Placental pericyte (primary cell): ENCODE measurements around the gene PLCD1. TPM values are rescaled to one million over a fixed set of nuclear protein-coding genes. Genes with fewer than 3 reads are reported as not detected.

ENCODE experiments used
- small RNA-seq: library from RNA; depleted of rRNA; stranded (forward); fragments of <200 nt; gene quantifications from one replicate; pipeline ENCODE3, GENCODE V24; 2012; ENCODE audit warnings: low replicate concordance
- total RNA-seq: library from RNA; depleted of rRNA; stranded (reverse); fragments of >200 nt; gene quantifications from 2 replicates; pipeline ENCODE4 v1.2.3, GENCODE V29; 2012

PLCD1 gene
- total RNA-seq = 16.0 and 23.4 TPM in 2 replicates

DNA sequence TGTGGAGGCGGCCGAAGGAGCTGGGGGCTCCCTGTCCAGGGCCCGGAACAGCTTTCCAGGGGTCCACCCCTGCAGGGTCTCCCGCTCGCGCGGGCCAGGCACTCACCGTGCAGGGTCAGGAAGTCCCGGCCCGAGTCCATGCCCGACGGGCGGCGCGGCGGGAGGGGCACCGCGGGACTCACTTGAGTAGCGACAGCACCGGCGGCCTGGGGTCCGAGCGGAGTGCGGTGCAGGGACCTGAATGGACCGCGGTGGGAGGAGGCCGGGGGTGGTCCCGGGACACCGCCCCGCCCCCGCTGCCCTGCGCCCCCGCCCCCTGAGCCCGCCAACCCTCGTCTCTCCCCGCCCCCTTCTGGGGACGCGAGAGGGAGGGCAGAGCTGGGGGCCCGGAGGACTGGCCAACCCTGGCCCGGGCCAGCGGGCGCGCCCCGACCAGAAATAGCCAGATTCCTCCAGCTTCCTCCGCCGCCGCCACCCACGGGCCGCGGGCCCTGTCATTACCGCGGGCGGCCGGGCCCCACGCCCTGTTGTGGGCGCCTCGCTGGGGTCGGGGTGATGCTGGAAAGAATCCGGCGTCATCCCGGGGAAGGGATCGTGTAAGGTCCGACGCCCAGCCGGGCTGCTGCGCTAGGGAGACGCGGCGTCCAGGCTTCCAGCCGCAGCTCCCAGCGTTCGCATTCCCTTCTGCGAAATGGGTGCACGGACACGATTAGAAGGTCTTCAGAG is at the start of gene PLCD1:
Gene PLCD1 (minus strand): TSS at position 243 of the 726 bp plus-strand sequence. CDS start 103 bp downstream, at position 140.

DNA sequence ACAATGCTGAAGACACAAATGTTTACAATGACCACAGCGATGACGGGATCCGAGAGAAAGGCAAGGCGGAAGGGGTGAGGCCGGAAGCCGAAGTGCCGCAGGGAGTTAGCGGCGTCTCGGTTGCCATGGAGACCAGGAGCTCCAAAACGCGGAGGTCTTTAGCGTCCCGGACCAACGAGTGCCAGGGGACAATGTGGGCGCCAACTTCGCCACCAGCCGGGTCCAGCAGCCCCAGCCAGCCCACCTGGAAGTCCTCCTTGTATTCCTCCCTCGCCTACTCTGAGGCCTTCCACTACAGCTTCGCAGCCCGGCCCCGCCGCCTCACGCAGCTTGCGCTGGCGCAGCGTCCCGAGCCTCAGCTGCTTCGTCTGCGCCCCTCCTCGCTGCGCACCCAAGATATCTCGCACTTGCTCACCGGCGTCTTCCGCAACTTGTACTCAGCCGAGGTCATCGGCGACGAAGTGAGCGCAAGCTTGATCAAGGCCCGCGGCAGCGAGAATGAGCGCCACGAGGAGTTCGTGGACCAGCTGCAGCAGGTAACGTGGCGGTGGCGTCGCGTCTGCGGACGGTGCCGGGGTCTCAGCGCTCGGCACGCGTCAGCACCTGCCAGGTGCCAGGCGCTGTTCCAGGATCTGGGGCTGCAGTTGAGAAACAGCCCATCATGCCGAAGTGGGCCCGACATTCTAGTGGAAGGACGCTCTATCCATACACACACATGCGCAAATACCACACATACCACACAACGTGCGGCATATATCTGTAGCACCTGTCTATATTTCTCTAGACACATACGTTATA is 9.9 kb upstream of the PLCD1 start, which contains the start of gene DLEC1:
Gene DLEC1 (plus strand): TSS at position 108 of the 798 bp plus-strand sequence. CDS start 18 bp downstream, at position 126.

DNA sequence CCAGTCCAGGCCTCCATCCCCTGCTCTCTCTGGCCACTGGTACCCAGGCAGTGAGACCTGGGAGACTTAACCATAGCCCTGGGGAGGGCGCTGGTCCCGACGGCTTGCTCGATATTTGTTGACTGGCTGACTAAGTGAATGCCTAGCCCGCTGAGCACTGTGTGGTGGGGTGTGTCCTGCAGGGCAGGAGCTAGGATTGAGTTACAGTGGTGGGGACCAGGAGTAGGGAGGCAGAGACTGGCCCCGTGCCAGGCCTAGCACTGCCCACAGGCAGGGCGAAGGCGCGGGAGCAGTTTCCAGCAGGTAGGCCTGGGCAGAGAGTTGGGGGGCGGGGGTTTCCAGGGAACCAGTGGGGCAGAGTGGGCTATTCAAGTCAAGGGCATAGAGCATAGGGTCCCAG is 38.9 kb downstream of the PLCD1 start, which contains the start of gene VILL:
Gene VILL (plus strand): TSS at position 260 of the 400 bp plus-strand sequence. CDS start 2,887 bp downstream, outside the sequence.

Small RNAs within 50 kb of the gene (small RNA-seq; reads per million reads assigned to genes)
- gene MIR26A1 = 17.1 reads per million, percentile 96 among the genes with 10 or more reads in this experiment
- gene RF00019 = not detected

Other genes with a start within 250 kb of the PLCD1 start
- 30.4 and 37.8 TPM in 2 replicates for gene CTDSPL, start 167.8 kb downstream of the PLCD1 start, total RNA-seq
- 5.4 and 9.0 TPM in 2 replicates for gene VILL, start 38.9 kb downstream of the PLCD1 start, total RNA-seq
- under 0.01 TPM in 1 of 2 replicates, not detected in the other for gene DLEC1, start 9.6 kb upstream of the PLCD1 start, total RNA-seq
- gene ACAA1, start 107.5 kb upstream of the PLCD1 start, total RNA-seq = 19.0 and 20.6 TPM in 2 replicates
- gene MYD88, start 109.0 kb upstream of the PLCD1 start, total RNA-seq = 9.8 and 19.5 TPM in 2 replicates
- gene OXSR1, start 135.9 kb upstream of the PLCD1 start, total RNA-seq = 33.0 and 62.9 TPM in 2 replicates
- gene SLC22A13, start 236.2 kb upstream of the PLCD1 start, total RNA-seq = 0.43 and 0.44 TPM in 2 replicates